ENCODE data around the gene TP53I3.

Gene TP53I3

GRCh38 chr2:24072259-24072658, 12.4 kb downstream of the TP53I3 start:
- TF ChIP-seq CTCF (IDR thresholded peaks at IDR 0.05; ENCODE audit: insufficient read depth, missing control alignments) = no peak
- no peak for FAIRE-seq
- no peak for DNase-seq (ENCODE audit: insufficient read length, low spot score)

GRCh38 chr2:24065341-24065740, 19.3 kb downstream of the TP53I3 start:
- no peak for FAIRE-seq
- no peak for TF ChIP-seq CTCF (IDR thresholded peaks at IDR 0.05; ENCODE audit: insufficient read depth, missing control alignments)
- DNase-seq (ENCODE audit: insufficient read length, low spot score) = no peak

GRCh38 chr2:24058564-24059271, 25.9 kb downstream of the TP53I3 start:
- no peak for TF ChIP-seq CTCF (IDR thresholded peaks at IDR 0.05; ENCODE audit: insufficient read depth, missing control alignments)
- DNase-seq (ENCODE audit: insufficient read length, low spot score) (no peak), FAIRE-seq (no peak)

GRCh38 chr2:24055750-24056149, 28.9 kb downstream of the TP53I3 start:
- FAIRE-seq (no peak), DNase-seq (ENCODE audit: insufficient read length, low spot score) (no peak)
- no peak for TF ChIP-seq CTCF (IDR thresholded peaks at IDR 0.05; ENCODE audit: insufficient read depth, missing control alignments)

GRCh38 chr2:24054366-24055010, 30.1 kb downstream of the TP53I3 start:
- TF ChIP-seq CTCF (IDR thresholded peaks at IDR 0.05; ENCODE audit: insufficient read depth, missing control alignments) = no peak
- no peak for DNase-seq (ENCODE audit: insufficient read length, low spot score)
- FAIRE-seq = no peak

GRCh38 chr2:24052951-24053350, 31.7 kb downstream of the TP53I3 start:
- no peak for TF ChIP-seq CTCF (IDR thresholded peaks at IDR 0.05; ENCODE audit: insufficient read depth, missing control alignments)
- DNase-seq (ENCODE audit: insufficient read length, low spot score) (no peak), FAIRE-seq (no peak)

GRCh38 chr2:24051833-24052232, 32.8 kb downstream of the TP53I3 start:
- TF ChIP-seq CTCF (IDR thresholded peaks at IDR 0.05; ENCODE audit: insufficient read depth, missing control alignments) = no peak
- no peak for FAIRE-seq
- no peak for DNase-seq (ENCODE audit: insufficient read length, low spot score)
